IMR-90 (cell line): ENCODE results near the gene NIT1.

ENCODE experiments used
- BHLHE40 ChIP-seq: fragments of 150-350 bp; IDR thresholded peaks from 2 replicates; pipeline ENCODE4 v1.6.1; 2016; ENCODE audit warnings: mild to moderate bottlenecking, low read depth, low read length
- CEBPB ChIP-seq: IDR thresholded peaks from 2 replicates; pipeline ENCODE4 v1.6.1; 2012; ENCODE audit warnings: low read depth, low read length, improper control_type of control experiment
- CHD1 ChIP-seq: IDR thresholded peaks from 2 replicates; pipeline ENCODE4 v1.6.1; 2012; ENCODE audit warnings: low read depth, low read length, improper control_type of control experiment
- CTCF ChIP-seq: conservative IDR thresholded peaks from 2 replicates; pipeline ENCODE4 v1.5.1; 2012; ENCODE audit warnings: mild to moderate bottlenecking, low read depth, low read length, improper control_type of control experiment
- FOS ChIP-seq: fragments of 150-350 bp; IDR thresholded peaks from 2 replicates; pipeline ENCODE4 v1.6.1; 2016; ENCODE audit warnings: low read depth, low read length
- MAFK ChIP-seq: IDR thresholded peaks from 2 replicates; pipeline ENCODE4 v1.6.1; 2012; ENCODE audit warnings: low read depth, low read length, improper control_type of control experiment
- MAZ ChIP-seq: IDR thresholded peaks from 2 replicates; pipeline ENCODE4 v1.6.1; 2012; ENCODE audit warnings: low read depth, mild to moderate bottlenecking, low read length, improper control_type of control experiment, moderate library complexity, borderline replicate concordance
- MXI1 ChIP-seq: IDR thresholded peaks from 2 replicates; pipeline ENCODE4 v1.6.1; 2012; ENCODE audit warnings: low read depth, mild to moderate bottlenecking, low read length, moderate library complexity, borderline replicate concordance
- NFE2L2 ChIP-seq: fragments of 150-350 bp; IDR thresholded peaks from 2 replicates; pipeline ENCODE4 v1.6.1; 2016; ENCODE audit warnings: low read depth, mild to moderate bottlenecking, low read length
- POLR2A ChIP-seq: IDR thresholded peaks from 2 replicates; pipeline ENCODE4 v1.6.1; 2012; ENCODE audit warnings: mild to moderate bottlenecking, low read depth, low read length
- RAD21 ChIP-seq: IDR thresholded peaks from 2 replicates; pipeline ENCODE4 v1.6.1; 2012; ENCODE audit warnings: low read length, improper control_type of control experiment
- RFX5 ChIP-seq: IDR thresholded peaks from 2 replicates; pipeline ENCODE4 v1.8.0; 2012; ENCODE audit warnings: low read depth, mild to moderate bottlenecking, low read length, moderate library complexity
- SMC3 ChIP-seq: fragments of 150-350 bp; IDR thresholded peaks from 2 replicates; pipeline ENCODE4 v1.6.1; 2016; ENCODE audit warnings: low read depth, mild to moderate bottlenecking, antibody characterized with exemption, low read length, moderate library complexity
- USF2 ChIP-seq: fragments of 150-350 bp; IDR thresholded peaks from 2 replicates; pipeline ENCODE4 v1.6.1; 2017; ENCODE audit warnings: mild to moderate bottlenecking, antibody characterized with exemption, low read length, low read depth

GRCh38 chr1:161091796-161092507 lies 26.0 kb upstream of the NIT1 start:
- TF ChIP-seq POLR2A: no peak
- TF ChIP-seq CTCF: no peak
- TF ChIP-seq RAD21: no peak
- no peak for TF ChIP-seq RFX5
- TF ChIP-seq USF2: no peak
- no peak for TF ChIP-seq SMC3
- no peak for TF ChIP-seq FOS
- TF ChIP-seq MAFK: no peak
- TF ChIP-seq CEBPB: no peak
- no peak for TF ChIP-seq MXI1
- no peak for TF ChIP-seq MAZ
- no peak for TF ChIP-seq BHLHE40
- no peak for TF ChIP-seq NFE2L2
- no peak for TF ChIP-seq CHD1
